K562 (cell line): ENCODE results near the gene SP2. TPM values are rescaled to one million over a fixed set of nuclear protein-coding genes. Genes with fewer than 3 reads are reported as not detected.
A peak's percentile ranks its signal among the peaks of the same experiment; 100 is the strongest.

ENCODE experiments used
- BRF2 ChIP-seq: IDR thresholded peaks from 3 replicates; pipeline ENCODE4 v1.6.1; 2011; ENCODE audit warnings: borderline replicate concordance, mild to moderate bottlenecking; ENCODE audit not compliant: insufficient read length, insufficient read depth
- FOXA1 ChIP-seq: fragments of 450-650 bp; IDR thresholded peaks from 2 replicates; pipeline ENCODE4 v1.6.1; 2016; ENCODE audit warnings: mild to moderate bottlenecking, borderline replicate concordance
- HOMEZ ChIP-seq: fragments of 250-450 bp; sonication (Bioruptor Pico); IDR thresholded peaks from 2 replicates; pipeline ENCODE4 v1.4.0; 2020; ENCODE audit warnings: mild to moderate bottlenecking, moderate library complexity
- NUFIP1 ChIP-seq: fragments of 450-650 bp; IDR thresholded peaks from 2 replicates; pipeline ENCODE4 v1.6.1; 2018; ENCODE audit not compliant: partially characterized antibody
- REST ChIP-seq, 2 experiments: fragments of 450-650 bp; formaldehyde crosslinking in 1 of 2; IDR thresholded peaks; 2 replicates each; pipeline versions ENCODE4 v1.4.0 to v1.6.1; 2014 to 2020; ENCODE audit warnings: mild to moderate bottlenecking in 2 of 2, borderline replicate concordance in 1 of 2, low read depth in 1 of 2
- RREB1 ChIP-seq: fragments of 250-450 bp; sonication (Bioruptor Pico); IDR thresholded peaks from 2 replicates; pipeline ENCODE4 v1.4.0; 2020
- STAG1 ChIP-seq: sonication (generic); formaldehyde crosslinking; IDR thresholded peaks from 2 replicates; pipeline ENCODE4 v1.5.0; 2020; ENCODE audit warnings: missing genetic modification reagents, borderline replicate concordance
- ZKSCAN1 ChIP-seq: fragments of 150-350 bp; IDR thresholded peaks from 2 replicates; pipeline ENCODE4 v1.6.1; 2016; ENCODE audit warnings: low read depth, low read length
- ZNF444 ChIP-seq: fragments of 250-450 bp; sonication (Bioruptor Pico); IDR thresholded peaks from 2 replicates; pipeline ENCODE4 v1.4.0; 2020; ENCODE audit warnings: mild to moderate bottlenecking, moderate library complexity
- polyA plus RNA-seq, 8 experiments: library from polyadenylated mRNA; depleted of rRNA in 4 of 8; stranded (reverse) in 5 of 8; unstranded in 3 of 8; fragments of >200 nt; fragmentation: Nextera tagmentation in 2 of 8; fragmentation: Illumina TruSeq in 1 of 8; extraction: Ambion mirVana in 2 of 8; extraction: Trizol in 1 of 8; gene quantifications; 2 replicates each; pipeline versions ENCODE4 v1.2.1 to v1.2.3, GENCODE V29; 2011 to 2014; ENCODE audit warnings: inconsistent platforms in 1 of 8, missing spikeins in 1 of 8
- total RNA-seq, 7 experiments: library from RNA; depleted of rRNA in 6 of 7; stranded (reverse); fragments of >200 nt in 6 of 7; fragmentation: Illumina TruSeq in 2 of 7; extraction: Trizol in 2 of 7; gene quantifications; 2 replicates each; pipeline versions ENCODE4 v1.2.1 to v1.2.3, GENCODE V29; 2011 to 2021; ENCODE audit warnings: low replicate concordance in 1 of 7

SP2 gene
- total and polyA plus RNA-seq, 9 of the 15 experiments (the other 6 are each of a cell fraction or from before 2014, with no cell fraction given), result 0.77 to 22.3 (median 2.3) TPM

GRCh38 chr17:47850692-47851573 lies 45.1 kb upstream of the SP2 start, which contains the start of gene SP6 (continued):
- TF ChIP-seq NUFIP1 (no peak), BRF2 (no peak), RREB1 (CRISPR knock-in tag) (0 out of 2 replicates have a peak, but pooled peaks have one; percentile 36), ZKSCAN1 (no peak), ZNF444 (CRISPR knock-in tag) (no peak), FOXA1 (no peak), REST (IDR thresholded peaks at IDR 0.05; ENCODE audit: borderline replicate concordance) (peak; percentile 56), REST (CRISPR knock-in tag; IDR thresholded peaks at IDR 0.05; ENCODE audit: low read depth) (no peak), HOMEZ (CRISPR knock-in tag) (no peak), STAG1 (CRISPR knock-in tag) (no peak)
